Loucy (cell line): ENCODE measurements around the gene GAS2L2.

Experiments
- H2AFZ ChIP-seq: fragments of 200-600 bp; sonication (generic); 2 replicates; pipeline ENCODE4 v1.6.0; 2016; ENCODE audit warnings: antibody characterized with exemption, mild to moderate bottlenecking, low read length, moderate library complexity
- H3F3A ChIP-seq: fragments of 200-600 bp; 2 replicates; pipeline ENCODE4 v1.6.0; 2016; ENCODE audit warnings: antibody characterized with exemption, low read depth, mild to moderate bottlenecking
- H3K27me3 ChIP-seq: fragments of 200-600 bp; sonication (generic); 2 replicates; pipeline ENCODE4 v1.6.1; 2014; ENCODE audit warnings: low read length, mild to moderate bottlenecking; ENCODE audit not compliant: insufficient read depth, poor library complexity, severe bottlenecking
- H3K36me3 ChIP-seq: fragments of 200-600 bp; sonication (generic); 2 replicates; pipeline ENCODE4 v1.6.1; 2016; ENCODE audit warnings: low read length; ENCODE audit not compliant: insufficient read depth
- H3K4me1 ChIP-seq: fragments of 200-600 bp; sonication (generic); 2 replicates; pipeline ENCODE4 v1.5.1; 2014; ENCODE audit warnings: low read length, mild to moderate bottlenecking; ENCODE audit not compliant: insufficient read depth, poor library complexity, severe bottlenecking
- H3K4me2 ChIP-seq: fragments of 200-600 bp; sonication (generic); 2 replicates; pipeline ENCODE4 v1.6.0; 2014; ENCODE audit warnings: antibody characterized with exemption, low read length, low read depth, mild to moderate bottlenecking; ENCODE audit not compliant: poor library complexity, severe bottlenecking
- H3K4me3 ChIP-seq: fragments of 200-600 bp; sonication (generic); 2 replicates; pipeline ENCODE4 v1.5.1; 2014; ENCODE audit warnings: low read length, mild to moderate bottlenecking, mixed read lengths; ENCODE audit not compliant: poor library complexity, severe bottlenecking
- H3K79me2 ChIP-seq: fragments of 200-600 bp; sonication (generic); 2 replicates; pipeline ENCODE4 v1.6.1; 2014; ENCODE audit warnings: low read length; ENCODE audit not compliant: insufficient read depth
- H3K9ac ChIP-seq: fragments of 200-600 bp; sonication (generic); 2 replicates; pipeline ENCODE4 v1.6.0; 2014; ENCODE audit warnings: mild to moderate bottlenecking, low read depth, low read length, moderate library complexity; ENCODE audit not compliant: poor library complexity, severe bottlenecking
- H3K9me2 ChIP-seq: fragments of 200-600 bp; sonication (generic); replicated peaks from 2 replicates; pipeline ENCODE4 v1.6.1; 2016; ENCODE audit warnings: low read depth, low read length, mixed read lengths
- H3K9me3 ChIP-seq: fragments of 200-600 bp; sonication (generic); 2 replicates; pipeline ENCODE4 v1.6.1; 2014; ENCODE audit warnings: mild to moderate bottlenecking, antibody characterized with exemption, low read length, low read depth; ENCODE audit not compliant: insufficient read depth
- H4K20me1 ChIP-seq: fragments of 200-600 bp; sonication (generic); 2 replicates; pipeline ENCODE4 v1.6.0; 2014; ENCODE audit warnings: antibody characterized with exemption, low read length, mild to moderate bottlenecking; ENCODE audit not compliant: insufficient read depth, poor library complexity, severe bottlenecking
- EZH2phosphoT487 ChIP-seq: fragments of 200-600 bp; IDR thresholded peaks from 2 replicates; pipeline ENCODE4 v1.6.1; 2018; ENCODE audit warnings: antibody characterized with exemption, mild to moderate bottlenecking, moderate library complexity, borderline replicate concordance
- TF ChIP-seq, protein P1 (sequence below): fragments of 200-600 bp; sonication (generic); conservative IDR thresholded peaks from 2 replicates; pipeline ENCODE4 v1.5.1; 2014; ENCODE audit warnings: mild to moderate bottlenecking, antibody characterized with exemption, low read length

Gene GAS2L2

DNA sequence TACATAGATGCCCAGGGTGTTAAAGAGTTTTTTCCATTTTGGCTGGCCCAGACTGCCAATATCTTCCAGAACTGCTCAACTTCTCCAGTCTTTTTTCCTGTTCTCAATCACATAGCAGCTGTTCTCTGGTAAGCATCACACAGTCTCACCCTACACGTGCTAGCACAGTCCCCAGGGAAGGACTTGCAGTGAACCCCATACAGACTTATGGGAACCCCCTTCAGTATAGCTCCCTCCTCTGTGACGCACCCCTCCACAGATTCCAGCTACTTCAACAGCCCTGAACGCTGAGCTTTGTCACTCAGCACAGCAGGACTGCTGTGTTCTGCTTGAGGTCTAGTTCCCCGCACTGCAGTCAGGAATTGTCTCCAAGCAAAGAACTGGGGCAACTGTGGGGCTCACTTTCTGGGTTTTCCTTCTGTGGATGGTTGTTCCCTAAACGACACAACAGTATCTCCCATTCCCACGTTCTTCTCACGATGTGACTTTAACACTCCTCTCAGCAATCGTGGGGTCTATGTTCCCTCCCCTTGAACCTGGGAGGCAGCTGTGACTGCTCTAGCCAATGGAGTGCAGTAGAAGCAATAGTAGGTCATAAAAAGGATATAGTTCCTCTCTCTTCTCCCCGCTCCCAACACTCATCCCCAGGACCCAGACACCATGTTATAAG, 38.8 kb upstream of the GAS2L2 start:
- Histone ChIP-seq H3F3A (no peaks in the 10 kb centered on the region), H3K9me2 (no peaks in the 10 kb centered on the region)

DNA sequence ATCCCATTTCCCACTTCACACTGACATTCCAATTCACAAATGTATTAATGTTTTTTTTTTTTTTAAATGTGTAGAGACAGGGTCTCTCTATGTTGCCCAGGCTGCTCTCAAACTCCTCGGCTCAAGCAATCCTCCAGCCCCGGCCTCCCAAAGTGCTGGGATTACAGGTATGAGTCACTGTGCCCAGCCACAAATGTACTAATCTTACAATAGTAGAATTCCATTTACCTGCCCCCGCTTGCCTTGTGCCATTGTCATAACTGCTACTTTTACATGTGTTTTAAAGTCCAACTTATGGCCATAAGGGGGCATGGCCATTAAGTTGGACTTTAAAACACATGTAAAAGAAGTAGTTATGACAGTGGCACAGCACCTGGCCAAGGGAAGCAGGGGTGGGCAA, 37.8 kb upstream of the GAS2L2 start:
- H3K79me2 ChIP-seq: no peaks in the 10 kb centered on the region
- no peak for TF ChIP-seq EZH2phosphoT487
- TF ChIP-seq, protein P1, sequence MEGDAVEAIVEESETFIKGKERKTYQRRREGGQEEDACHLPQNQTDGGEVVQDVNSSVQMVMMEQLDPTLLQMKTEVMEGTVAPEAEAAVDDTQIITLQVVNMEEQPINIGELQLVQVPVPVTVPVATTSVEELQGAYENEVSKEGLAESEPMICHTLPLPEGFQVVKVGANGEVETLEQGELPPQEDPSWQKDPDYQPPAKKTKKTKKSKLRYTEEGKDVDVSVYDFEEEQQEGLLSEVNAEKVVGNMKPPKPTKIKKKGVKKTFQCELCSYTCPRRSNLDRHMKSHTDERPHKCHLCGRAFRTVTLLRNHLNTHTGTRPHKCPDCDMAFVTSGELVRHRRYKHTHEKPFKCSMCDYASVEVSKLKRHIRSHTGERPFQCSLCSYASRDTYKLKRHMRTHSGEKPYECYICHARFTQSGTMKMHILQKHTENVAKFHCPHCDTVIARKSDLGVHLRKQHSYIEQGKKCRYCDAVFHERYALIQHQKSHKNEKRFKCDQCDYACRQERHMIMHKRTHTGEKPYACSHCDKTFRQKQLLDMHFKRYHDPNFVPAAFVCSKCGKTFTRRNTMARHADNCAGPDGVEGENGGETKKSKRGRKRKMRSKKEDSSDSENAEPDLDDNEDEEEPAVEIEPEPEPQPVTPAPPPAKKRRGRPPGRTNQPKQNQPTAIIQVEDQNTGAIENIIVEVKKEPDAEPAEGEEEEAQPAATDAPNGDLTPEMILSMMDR: no peak
- no peaks in the 10 kb centered on the region for H4K20me1 ChIP-seq
- no peak overlapping the region for H3K4me3 ChIP-seq
- H3K4me1 ChIP-seq: peaks cover 32% of the 10 kb centered on the region
- no peaks in the 10 kb centered on the region for H3K9me3 ChIP-seq
- H3F3A ChIP-seq: no peaks in the 10 kb centered on the region
- no peak overlapping the region for H3K4me2 ChIP-seq
- H3K36me3 ChIP-seq: no peaks in the 10 kb centered on the region
- no peaks in the 10 kb centered on the region for H3K9me2 ChIP-seq
- no peak overlapping the region for H2AFZ ChIP-seq
- no peak overlapping the region for H3K9ac ChIP-seq
- no peaks in the 10 kb centered on the region for H3K27me3 ChIP-seq

More for the DNA sequence above, 38.8 kb upstream of the GAS2L2 start:
- Histone ChIP-seq H3K4me2 (no peak overlapping the region), H3K9ac (no peak overlapping the region), H3K4me1 (peaks cover 28% of the 10 kb centered on the region), H3K9me3 (no peaks in the 10 kb centered on the region), H2AFZ (no peak overlapping the region), H3K36me3 (no peaks in the 10 kb centered on the region), H3K4me3 (no peak overlapping the region), H3K27me3 (no peaks in the 10 kb centered on the region), H4K20me1 (no peaks in the 10 kb centered on the region), H3K79me2 (no peaks in the 10 kb centered on the region)
- TF ChIP-seq EZH2phosphoT487: no peak
- TF ChIP-seq, protein P1: no peak

DNA sequence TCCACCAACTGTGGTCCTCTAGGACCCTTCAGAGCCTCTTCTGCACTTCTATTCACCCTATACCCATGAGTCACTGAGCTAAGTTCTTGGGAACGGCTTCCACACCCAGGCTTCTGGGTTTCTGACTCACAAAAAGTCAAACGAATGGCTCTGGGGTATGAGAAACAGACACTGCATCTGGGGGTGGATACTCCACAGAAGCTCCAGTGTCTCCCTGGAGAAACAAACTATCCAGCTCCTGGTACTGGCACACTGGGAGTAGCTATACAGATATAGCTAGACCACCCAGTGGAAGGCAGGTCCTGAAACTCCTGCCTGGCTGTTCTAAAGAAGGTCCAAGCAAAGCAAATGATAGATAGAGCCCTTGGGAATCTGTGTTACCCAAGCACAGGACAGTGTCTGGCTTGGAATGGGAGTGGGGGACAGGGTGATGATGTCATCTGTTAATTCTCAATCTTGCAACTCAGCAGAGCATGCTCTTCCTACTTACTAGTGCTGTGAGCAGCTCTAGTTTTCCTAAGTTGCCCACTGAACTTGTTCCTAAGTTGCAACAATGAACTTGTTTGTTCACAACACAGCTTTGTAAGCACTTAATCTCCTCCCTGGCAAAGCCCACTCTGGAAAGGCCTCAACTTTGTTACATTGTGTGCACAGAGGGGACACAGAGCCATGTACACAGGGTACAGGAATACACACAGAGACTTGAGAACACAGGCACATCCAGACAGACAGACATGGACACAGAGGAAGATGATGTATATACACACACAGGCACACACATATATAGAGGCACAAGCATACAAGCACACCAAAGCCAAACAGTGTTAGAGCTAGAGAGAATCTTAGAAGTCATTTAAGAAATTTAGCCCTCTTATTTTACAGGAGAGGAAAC, 35.7 kb upstream of the GAS2L2 start:
- H4K20me1 ChIP-seq: no peaks in the 10 kb centered on the region
- no peaks in the 10 kb centered on the region for H3K9me2 ChIP-seq
- H3K9me3 ChIP-seq: no peaks in the 10 kb centered on the region
- H3K27me3 ChIP-seq: no peaks in the 10 kb centered on the region
- peak overlapping the region; percentile 43 for H3K4me3 ChIP-seq
- H3K36me3 ChIP-seq: no peaks in the 10 kb centered on the region
- peak overlapping the region; percentile 64 for H3K4me2 ChIP-seq
- peaks cover 36% of the 10 kb centered on the region for H3K4me1 ChIP-seq
- no peaks in the 10 kb centered on the region for H3K79me2 ChIP-seq
- no peak for TF ChIP-seq EZH2phosphoT487
- TF ChIP-seq, protein P1: no peak
- no peaks in the 10 kb centered on the region for H3F3A ChIP-seq
- no peak overlapping the region for H2AFZ ChIP-seq
- H3K9ac ChIP-seq: peak overlapping the region; percentile 10
